ENCODE data around the gene VIPR1.

Gene VIPR1

DNA sequence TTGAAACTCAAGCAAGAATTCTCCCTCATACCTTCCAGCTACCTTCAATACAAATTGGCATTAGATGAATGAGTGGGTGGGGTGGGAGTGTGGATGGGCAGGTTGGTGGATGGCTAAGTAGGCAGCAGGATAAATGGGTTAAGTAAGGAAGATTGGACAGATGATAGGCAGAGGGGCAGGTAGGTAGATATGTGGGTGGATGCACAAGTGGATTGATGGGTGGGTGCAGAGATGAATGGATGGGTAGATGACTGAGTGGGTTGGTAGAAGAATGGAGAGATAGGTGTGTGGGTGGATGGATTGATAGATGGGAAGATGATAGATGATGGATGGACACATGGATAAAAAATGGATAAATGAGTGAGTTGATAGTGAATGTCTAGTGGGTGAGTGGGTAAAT is 27.6 kb downstream of the VIPR1 start:
- no peak overlapping the region for H3K4me2 ChIP-seq (ENCODE audit: low read length)
- no peaks in the 10 kb centered on the region for H3K4me1 ChIP-seq (ENCODE audit: low read length)

DNA sequence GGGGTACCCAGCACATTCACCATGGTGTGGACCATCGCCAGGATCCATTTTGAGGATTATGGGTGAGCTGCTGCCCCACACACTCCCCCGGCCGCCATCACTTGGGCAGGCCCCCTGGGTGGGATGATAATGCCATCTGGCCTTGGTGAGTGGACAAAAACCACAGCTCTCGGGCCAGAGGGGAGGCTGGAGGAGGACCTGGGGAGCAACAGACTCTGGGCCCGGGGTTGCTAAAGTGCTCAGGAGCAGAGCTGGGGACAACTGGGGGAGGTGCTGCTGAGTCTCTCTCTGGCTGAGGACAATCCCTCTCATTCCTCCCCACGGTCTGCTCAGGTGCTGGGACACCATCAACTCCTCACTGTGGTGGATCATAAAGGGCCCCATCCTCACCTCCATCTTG is 29.0 kb downstream of the VIPR1 start:
- H3K4me2 ChIP-seq (ENCODE audit: low read length) = no peak overlapping the region
- no peaks in the 10 kb centered on the region for H3K4me1 ChIP-seq (ENCODE audit: low read length)
- H3K36me3 ChIP-seq (replicated peaks; ENCODE audit: low read depth, low read length) = no peaks in the 10 kb centered on the region
- H3K9me3 ChIP-seq (ENCODE audit: insufficient read depth, low read length) = no peaks in the 10 kb centered on the region
- H2AFZ ChIP-seq (ENCODE audit: low read depth, low read length) = no peak overlapping the region
- no peak for TF ChIP-seq EZH2phosphoT487 (IDR thresholded peaks at IDR 0.05; ENCODE audit: low read depth)
- TF ChIP-seq, protein P1, sequence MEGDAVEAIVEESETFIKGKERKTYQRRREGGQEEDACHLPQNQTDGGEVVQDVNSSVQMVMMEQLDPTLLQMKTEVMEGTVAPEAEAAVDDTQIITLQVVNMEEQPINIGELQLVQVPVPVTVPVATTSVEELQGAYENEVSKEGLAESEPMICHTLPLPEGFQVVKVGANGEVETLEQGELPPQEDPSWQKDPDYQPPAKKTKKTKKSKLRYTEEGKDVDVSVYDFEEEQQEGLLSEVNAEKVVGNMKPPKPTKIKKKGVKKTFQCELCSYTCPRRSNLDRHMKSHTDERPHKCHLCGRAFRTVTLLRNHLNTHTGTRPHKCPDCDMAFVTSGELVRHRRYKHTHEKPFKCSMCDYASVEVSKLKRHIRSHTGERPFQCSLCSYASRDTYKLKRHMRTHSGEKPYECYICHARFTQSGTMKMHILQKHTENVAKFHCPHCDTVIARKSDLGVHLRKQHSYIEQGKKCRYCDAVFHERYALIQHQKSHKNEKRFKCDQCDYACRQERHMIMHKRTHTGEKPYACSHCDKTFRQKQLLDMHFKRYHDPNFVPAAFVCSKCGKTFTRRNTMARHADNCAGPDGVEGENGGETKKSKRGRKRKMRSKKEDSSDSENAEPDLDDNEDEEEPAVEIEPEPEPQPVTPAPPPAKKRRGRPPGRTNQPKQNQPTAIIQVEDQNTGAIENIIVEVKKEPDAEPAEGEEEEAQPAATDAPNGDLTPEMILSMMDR (IDR thresholded peaks at IDR 0.05; ENCODE audit: low read depth, low read length) = no peak
- H3K27me3 ChIP-seq (ENCODE audit: low read depth, low read length) = peaks cover 9% of the 10 kb centered on the region
- H3K79me2 ChIP-seq (ENCODE audit: low read length) = no peaks in the 10 kb centered on the region
- no peak overlapping the region for H3K9ac ChIP-seq (ENCODE audit: low read length)
- H3K4me3 ChIP-seq (ENCODE audit: low read length) = no peak overlapping the region
- no peak overlapping the region for H3K27ac ChIP-seq (ENCODE audit: low read length)
- H4K20me1 ChIP-seq (ENCODE audit: insufficient read depth, low read length) = no peaks in the 10 kb centered on the region

More for the DNA sequence above, 27.6 kb downstream of the VIPR1 start:
- Histone ChIP-seq H3K9ac (ENCODE audit: low read length) (no peak overlapping the region), H3K79me2 (ENCODE audit: low read length) (no peaks in the 10 kb centered on the region), H3K27ac (ENCODE audit: low read length) (no peak overlapping the region), H3K27me3 (ENCODE audit: low read depth, low read length) (peaks cover 9% of the 10 kb centered on the region), H3K36me3 (replicated peaks; ENCODE audit: low read depth, low read length) (no peaks in the 10 kb centered on the region), H2AFZ (ENCODE audit: low read depth, low read length) (no peak overlapping the region), H3K4me3 (ENCODE audit: low read length) (no peak overlapping the region), H3K9me3 (ENCODE audit: insufficient read depth, low read length) (no peaks in the 10 kb centered on the region), H4K20me1 (ENCODE audit: insufficient read depth, low read length) (no peaks in the 10 kb centered on the region)
- TF ChIP-seq EZH2phosphoT487 (IDR thresholded peaks at IDR 0.05; ENCODE audit: low read depth) = no peak
- TF ChIP-seq, protein P1 (IDR thresholded peaks at IDR 0.05; ENCODE audit: low read depth, low read length) = no peak

DNA sequence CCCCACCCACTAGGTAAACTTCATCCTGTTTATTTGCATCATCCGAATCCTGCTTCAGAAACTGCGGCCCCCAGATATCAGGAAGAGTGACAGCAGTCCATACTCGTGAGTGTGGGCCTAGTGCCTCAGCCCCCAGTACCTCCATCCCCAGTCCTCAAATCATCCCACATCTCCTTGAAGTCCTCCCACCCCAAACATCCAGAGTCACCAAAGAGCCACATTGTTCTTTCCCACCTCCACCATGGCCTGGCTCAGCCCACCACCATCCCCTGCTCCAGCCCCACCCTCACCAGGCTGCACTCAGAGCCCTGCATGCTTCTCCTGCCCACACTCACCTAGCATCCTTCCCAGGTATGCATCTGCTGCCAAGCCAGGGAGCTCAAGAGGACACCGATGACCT is 29.8 kb downstream of the VIPR1 start:
- Histone ChIP-seq H2AFZ (ENCODE audit: low read depth, low read length) (no peak overlapping the region), H3K4me1 (ENCODE audit: low read length) (no peaks in the 10 kb centered on the region), H3K9me3 (ENCODE audit: insufficient read depth, low read length) (no peaks in the 10 kb centered on the region), H3K4me3 (ENCODE audit: low read length) (no peak overlapping the region), H3K36me3 (replicated peaks; ENCODE audit: low read depth, low read length) (no peaks in the 10 kb centered on the region), H4K20me1 (ENCODE audit: insufficient read depth, low read length) (no peaks in the 10 kb centered on the region), H3K9ac (ENCODE audit: low read length) (no peak overlapping the region), H3K27me3 (ENCODE audit: low read depth, low read length) (peaks cover 9% of the 10 kb centered on the region), H3K79me2 (ENCODE audit: low read length) (no peaks in the 10 kb centered on the region), H3K27ac (ENCODE audit: low read length) (no peak overlapping the region), H3K4me2 (ENCODE audit: low read length) (no peak overlapping the region)
- TF ChIP-seq, protein P1 (IDR thresholded peaks at IDR 0.05; ENCODE audit: low read depth, low read length) = no peak
- no peak for TF ChIP-seq EZH2phosphoT487 (IDR thresholded peaks at IDR 0.05; ENCODE audit: low read depth)

DNA sequence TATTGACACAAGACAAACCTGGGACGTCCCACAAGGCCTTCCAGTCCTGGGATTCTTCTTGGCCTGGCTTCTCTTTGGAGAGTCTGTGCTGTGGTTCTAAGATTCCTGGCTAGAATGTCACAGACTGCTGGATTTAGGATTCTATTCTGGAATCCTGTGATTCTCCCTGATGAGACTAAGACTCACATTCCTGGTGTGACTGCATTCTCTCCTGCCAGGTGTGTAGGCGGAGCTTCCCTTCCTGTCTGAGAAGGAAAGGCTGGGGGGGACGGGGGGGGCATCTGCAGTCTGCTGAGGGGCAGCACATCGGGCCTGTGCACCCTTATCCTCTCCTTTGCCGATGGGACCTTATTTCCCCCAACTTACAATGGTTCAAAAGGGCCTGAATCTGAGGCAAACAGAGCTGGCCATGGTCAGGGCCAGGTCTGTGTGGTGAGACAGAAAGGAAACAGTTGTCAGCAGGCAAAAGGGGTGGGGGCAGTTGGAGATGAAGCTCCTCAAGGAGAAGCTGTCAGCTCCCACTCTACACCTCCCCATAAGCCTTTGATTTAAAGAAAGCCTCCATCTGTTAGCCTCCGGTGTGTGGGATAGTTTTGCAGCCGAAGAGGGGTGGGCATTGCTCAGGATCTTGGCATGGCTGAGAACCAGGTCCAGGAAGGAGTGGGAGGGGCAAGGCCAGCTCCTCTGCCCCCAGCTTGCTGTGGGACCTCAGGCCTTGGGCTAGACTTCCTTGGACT is 30.9 kb downstream of the VIPR1 start:
- no peak overlapping the region for H3K9ac ChIP-seq (ENCODE audit: low read length)
- no peaks in the 10 kb centered on the region for H3K36me3 ChIP-seq (replicated peaks; ENCODE audit: low read depth, low read length)
- no peak overlapping the region for H2AFZ ChIP-seq (ENCODE audit: low read depth, low read length)
- TF ChIP-seq, protein P1 (IDR thresholded peaks at IDR 0.05; ENCODE audit: low read depth, low read length) = no peak
- no peak for TF ChIP-seq EZH2phosphoT487 (IDR thresholded peaks at IDR 0.05; ENCODE audit: low read depth)
- H3K4me3 ChIP-seq (ENCODE audit: low read length) = no peak overlapping the region
- no peaks in the 10 kb centered on the region for H3K79me2 ChIP-seq (ENCODE audit: low read length)
- no peak overlapping the region for H3K4me2 ChIP-seq (ENCODE audit: low read length)
- H3K27ac ChIP-seq (ENCODE audit: low read length) = no peak overlapping the region
- H3K9me3 ChIP-seq (ENCODE audit: insufficient read depth, low read length) = no peaks in the 10 kb centered on the region
- H4K20me1 ChIP-seq (ENCODE audit: insufficient read depth, low read length) = no peaks in the 10 kb centered on the region
- H3K4me1 ChIP-seq (ENCODE audit: low read length) = no peaks in the 10 kb centered on the region
- H3K27me3 ChIP-seq (ENCODE audit: low read depth, low read length) = peaks cover 9% of the 10 kb centered on the region
